ENCODE measurements around the gene STX19.

- TF ChIP-seq CTCF (IDR thresholded peaks at IDR 0.05; ENCODE audit: low read length), result no peak
- TF ChIP-seq EZH2 (IDR thresholded peaks at IDR 0.05; ENCODE audit: borderline replicate concordance, low read length), result no peak
These were observed 40.1 kb downstream of the STX19 start for GRCh38 chr3:93988283-93988682.
